ENCODE results near the gene TRMT10C.

TRMT10C gene

DNA sequence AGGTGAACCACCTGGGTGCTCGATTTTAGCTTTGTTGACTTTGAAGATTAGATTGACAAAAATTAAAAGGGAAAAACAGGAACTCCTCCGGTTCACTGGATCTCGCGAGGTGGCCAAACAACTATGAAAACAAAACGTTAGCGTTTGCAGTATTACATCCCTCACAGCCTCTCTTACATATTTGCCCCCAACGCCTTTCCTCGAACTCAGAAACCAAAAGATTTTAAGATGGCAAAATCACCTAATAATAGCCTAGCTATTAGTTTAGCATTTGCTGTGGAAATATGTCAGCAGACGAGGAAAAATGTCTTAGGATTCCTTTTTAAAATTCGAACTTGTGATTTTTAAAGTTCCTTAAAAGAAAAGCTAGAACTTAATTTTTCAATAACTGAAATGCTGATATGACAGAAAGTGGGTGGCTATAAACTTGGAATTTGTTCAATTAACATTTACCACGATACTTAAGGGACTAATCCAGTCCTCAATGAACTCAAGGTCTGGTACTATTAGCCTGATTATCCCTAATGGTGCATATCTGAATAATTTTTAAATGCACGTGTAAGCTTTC is 48.2 kb upstream of the TRMT10C start:
- H3K9ac ChIP-seq (ENCODE audit: low read length): peak overlapping the region; percentile 71
- TF ChIP-seq EZH2phosphoT487 (conservative IDR thresholded peaks at IDR 0.05; ENCODE audit: low read length): no peak
- TF ChIP-seq, protein P1, sequence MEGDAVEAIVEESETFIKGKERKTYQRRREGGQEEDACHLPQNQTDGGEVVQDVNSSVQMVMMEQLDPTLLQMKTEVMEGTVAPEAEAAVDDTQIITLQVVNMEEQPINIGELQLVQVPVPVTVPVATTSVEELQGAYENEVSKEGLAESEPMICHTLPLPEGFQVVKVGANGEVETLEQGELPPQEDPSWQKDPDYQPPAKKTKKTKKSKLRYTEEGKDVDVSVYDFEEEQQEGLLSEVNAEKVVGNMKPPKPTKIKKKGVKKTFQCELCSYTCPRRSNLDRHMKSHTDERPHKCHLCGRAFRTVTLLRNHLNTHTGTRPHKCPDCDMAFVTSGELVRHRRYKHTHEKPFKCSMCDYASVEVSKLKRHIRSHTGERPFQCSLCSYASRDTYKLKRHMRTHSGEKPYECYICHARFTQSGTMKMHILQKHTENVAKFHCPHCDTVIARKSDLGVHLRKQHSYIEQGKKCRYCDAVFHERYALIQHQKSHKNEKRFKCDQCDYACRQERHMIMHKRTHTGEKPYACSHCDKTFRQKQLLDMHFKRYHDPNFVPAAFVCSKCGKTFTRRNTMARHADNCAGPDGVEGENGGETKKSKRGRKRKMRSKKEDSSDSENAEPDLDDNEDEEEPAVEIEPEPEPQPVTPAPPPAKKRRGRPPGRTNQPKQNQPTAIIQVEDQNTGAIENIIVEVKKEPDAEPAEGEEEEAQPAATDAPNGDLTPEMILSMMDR (IDR thresholded peaks at IDR 0.05; ENCODE audit: insufficient read depth, low read length, poor library complexity, severe bottlenecking): no peak
- peak overlapping the region; percentile 44 for H3K27ac ChIP-seq (ENCODE audit: low read depth, low read length)
- peak overlapping the region; percentile 67 for H3K4me3 ChIP-seq (ENCODE audit: insufficient read depth, low read length, poor library complexity, severe bottlenecking)
- no peaks in the 10 kb centered on the region; the same call in 1 of the 2 replicates for H3F3A ChIP-seq (ENCODE audit: insufficient read depth)
- H3K79me2 ChIP-seq (ENCODE audit: insufficient read depth, low read length): peaks cover 13% of the 10 kb centered on the region
- H3K9me2 ChIP-seq (replicated peaks; ENCODE audit: insufficient read depth, low read length): no peaks in the 10 kb centered on the region
- H3K4me2 ChIP-seq (ENCODE audit: low read depth, low read length, poor library complexity, severe bottlenecking): peak overlapping the region; percentile 90
- no peaks in the 10 kb centered on the region for H3K36me3 ChIP-seq (ENCODE audit: low read length)
- H2AFZ ChIP-seq (ENCODE audit: low read depth, low read length, severe bottlenecking): peak overlapping the region; percentile 76
- no peaks in the 10 kb centered on the region for H3K9me3 ChIP-seq (ENCODE audit: insufficient read depth, low read length)
- H3K27me3 ChIP-seq (ENCODE audit: low read length): no peaks in the 10 kb centered on the region
- no peaks in the 10 kb centered on the region for H4K20me1 ChIP-seq (ENCODE audit: low read depth, low read length)

DNA sequence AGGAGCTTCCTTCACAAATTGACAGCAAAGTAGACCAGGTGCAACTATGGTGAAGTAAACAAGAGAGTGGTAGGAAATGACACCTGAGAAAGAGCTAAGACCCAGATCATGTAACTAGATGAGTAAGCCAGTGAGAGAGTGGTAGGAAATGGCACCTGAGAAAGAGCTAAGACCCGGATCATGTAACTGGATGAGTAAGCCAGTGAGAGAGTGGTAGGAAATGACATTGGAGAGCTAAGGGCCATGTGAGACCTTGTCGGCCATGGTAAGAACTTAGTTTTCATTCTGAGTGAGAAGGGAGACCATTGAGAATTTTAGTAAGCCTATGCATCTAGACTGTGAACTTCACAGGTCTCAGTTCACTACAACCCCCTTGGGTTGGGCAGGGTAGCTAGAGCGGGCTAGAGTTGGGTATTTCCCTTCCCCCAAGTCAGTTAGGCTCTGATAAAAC is 43.2 kb upstream of the TRMT10C start:
- Histone ChIP-seq H3K9me3 (ENCODE audit: insufficient read depth, low read length) (no peaks in the 10 kb centered on the region), H3K36me3 (ENCODE audit: low read length) (no peaks in the 10 kb centered on the region), H3K27me3 (ENCODE audit: low read length) (no peaks in the 10 kb centered on the region), H3K9me2 (replicated peaks; ENCODE audit: insufficient read depth, low read length) (no peaks in the 10 kb centered on the region), H3K9ac (ENCODE audit: low read length) (no peak overlapping the region), H3K4me3 (ENCODE audit: insufficient read depth, low read length, poor library complexity, severe bottlenecking) (no peak overlapping the region), H3K27ac (ENCODE audit: low read depth, low read length) (no peak overlapping the region), H4K20me1 (ENCODE audit: low read depth, low read length) (no peaks in the 10 kb centered on the region), H3K79me2 (ENCODE audit: insufficient read depth, low read length) (no peaks in the 10 kb centered on the region), H2AFZ (ENCODE audit: low read depth, low read length, severe bottlenecking) (peak overlapping the region; percentile 11), H3K4me2 (ENCODE audit: low read depth, low read length, poor library complexity, severe bottlenecking) (no peak overlapping the region), H3F3A (ENCODE audit: insufficient read depth) (no peaks in the 10 kb centered on the region)
- TF ChIP-seq, protein P1 (IDR thresholded peaks at IDR 0.05; ENCODE audit: insufficient read depth, low read length, poor library complexity, severe bottlenecking): no peak

DNA sequence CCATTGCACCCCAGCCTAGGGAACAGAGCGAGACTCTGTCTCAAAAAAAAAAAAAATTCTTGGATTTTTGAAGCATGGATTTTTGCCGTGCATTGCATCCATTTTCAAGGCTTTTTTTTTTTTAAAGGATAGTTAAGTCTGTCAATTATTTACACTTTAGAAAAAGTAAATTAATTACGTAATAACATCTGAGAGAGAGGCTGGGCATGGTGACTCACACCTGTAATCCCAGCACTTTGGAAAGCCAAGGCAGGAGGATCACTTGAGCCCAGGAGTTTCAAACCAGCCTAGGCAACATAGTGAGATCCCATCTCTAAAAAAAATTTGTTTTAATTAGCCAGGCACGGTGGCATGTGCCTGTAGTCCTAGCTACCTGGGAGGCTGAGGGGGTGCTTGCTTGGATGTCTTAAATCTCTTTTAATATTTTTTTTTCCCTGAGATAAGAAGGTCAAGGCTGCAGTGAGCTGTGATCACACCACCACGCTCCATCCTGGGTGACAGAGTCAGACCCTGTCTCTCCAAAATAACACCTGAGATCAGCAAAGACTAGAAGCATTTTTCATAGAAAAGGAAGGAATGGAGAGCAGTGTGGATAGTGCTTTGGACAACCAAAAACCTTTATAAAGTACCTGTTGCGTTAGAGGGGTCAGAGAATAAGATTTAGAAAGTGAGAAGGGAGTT is 41.8 kb upstream of the TRMT10C start:
- Histone ChIP-seq H4K20me1 (ENCODE audit: low read depth, low read length) (no peaks in the 10 kb centered on the region), H3K9ac (ENCODE audit: low read length) (no peak overlapping the region), H3K9me2 (replicated peaks; ENCODE audit: insufficient read depth, low read length) (no peaks in the 10 kb centered on the region), H3K9me3 (ENCODE audit: insufficient read depth, low read length) (no peaks in the 10 kb centered on the region), H3K36me3 (ENCODE audit: low read length) (no peaks in the 10 kb centered on the region), H3F3A (ENCODE audit: insufficient read depth) (no peaks in the 10 kb centered on the region), H3K79me2 (ENCODE audit: insufficient read depth, low read length) (no peaks in the 10 kb centered on the region), H3K4me2 (ENCODE audit: low read depth, low read length, poor library complexity, severe bottlenecking) (no peak overlapping the region), H3K27ac (ENCODE audit: low read depth, low read length) (no peak overlapping the region), H2AFZ (ENCODE audit: low read depth, low read length, severe bottlenecking) (no peak overlapping the region), H3K4me3 (ENCODE audit: insufficient read depth, low read length, poor library complexity, severe bottlenecking) (no peak overlapping the region), H3K27me3 (ENCODE audit: low read length) (no peaks in the 10 kb centered on the region)
- no peak for TF ChIP-seq EZH2phosphoT487 (conservative IDR thresholded peaks at IDR 0.05; ENCODE audit: low read length)
- TF ChIP-seq, protein P1 (IDR thresholded peaks at IDR 0.05; ENCODE audit: insufficient read depth, low read length, poor library complexity, severe bottlenecking): no peak
